SJSA1 (cell line): ENCODE results near the gene TMEM190. TPM values are rescaled to one million over a fixed set of nuclear protein-coding genes. Genes with fewer than 3 reads are reported as not detected.
A peak's percentile ranks its signal among the peaks of the same experiment; 100 is the strongest.
"Not testable (repeated sequence)": the region's sequence is repeated elsewhere in the genome, so short reads cannot be mapped to it uniquely, and the experiment has no call there.

Experiments
- DNase-seq, 2 experiments: peaks; one replicate each; pipeline ENCODE4 v3.0.0-alpha.2; 2015 to 2020; ENCODE audit warnings: low spot score in 2 of 2, low read depth in 1 of 2
- H3K27ac ChIP-seq: fragments of 250-450 bp; sonication (Bioruptor Pico); 2 replicates; pipeline ENCODE4 v1.5.1; 2020; ENCODE audit warnings: mild to moderate bottlenecking, moderate library complexity
- H3K27me3 ChIP-seq: fragments of 250-450 bp; sonication (Bioruptor Pico); replicated peaks from 2 replicates; pipeline ENCODE4 v1.5.1; 2020; ENCODE audit warnings: mild to moderate bottlenecking, moderate library complexity
- H3K36me3 ChIP-seq: fragments of 250-450 bp; sonication (Bioruptor Pico); 2 replicates; pipeline ENCODE4 v1.5.1; 2020; ENCODE audit warnings: mild to moderate bottlenecking
- H3K4me1 ChIP-seq: fragments of 250-450 bp; sonication (Bioruptor Pico); replicated peaks from 2 replicates; pipeline ENCODE4 v1.6.1; 2021; ENCODE audit warnings: mild to moderate bottlenecking
- H3K4me3 ChIP-seq: fragments of 250-450 bp; sonication (Bioruptor Pico); 2 replicates; pipeline ENCODE4 v1.5.1; 2020; ENCODE audit warnings: mild to moderate bottlenecking
- H3K9me3 ChIP-seq: fragments of 250-450 bp; sonication (Bioruptor Pico); replicated peaks from 2 replicates; pipeline ENCODE4 v1.5.1; 2020; ENCODE audit warnings: mild to moderate bottlenecking
- total RNA-seq: library from RNA; depleted of rRNA; stranded (reverse); fragments of >200 nt; shearing (Covaris generic); gene quantifications from 2 replicates; pipeline ENCODE4 v1.2.3, GENCODE V29; 2014

TMEM190 gene
- total RNA-seq, 1 experiment from 2014 or later: not detected

DNA sequence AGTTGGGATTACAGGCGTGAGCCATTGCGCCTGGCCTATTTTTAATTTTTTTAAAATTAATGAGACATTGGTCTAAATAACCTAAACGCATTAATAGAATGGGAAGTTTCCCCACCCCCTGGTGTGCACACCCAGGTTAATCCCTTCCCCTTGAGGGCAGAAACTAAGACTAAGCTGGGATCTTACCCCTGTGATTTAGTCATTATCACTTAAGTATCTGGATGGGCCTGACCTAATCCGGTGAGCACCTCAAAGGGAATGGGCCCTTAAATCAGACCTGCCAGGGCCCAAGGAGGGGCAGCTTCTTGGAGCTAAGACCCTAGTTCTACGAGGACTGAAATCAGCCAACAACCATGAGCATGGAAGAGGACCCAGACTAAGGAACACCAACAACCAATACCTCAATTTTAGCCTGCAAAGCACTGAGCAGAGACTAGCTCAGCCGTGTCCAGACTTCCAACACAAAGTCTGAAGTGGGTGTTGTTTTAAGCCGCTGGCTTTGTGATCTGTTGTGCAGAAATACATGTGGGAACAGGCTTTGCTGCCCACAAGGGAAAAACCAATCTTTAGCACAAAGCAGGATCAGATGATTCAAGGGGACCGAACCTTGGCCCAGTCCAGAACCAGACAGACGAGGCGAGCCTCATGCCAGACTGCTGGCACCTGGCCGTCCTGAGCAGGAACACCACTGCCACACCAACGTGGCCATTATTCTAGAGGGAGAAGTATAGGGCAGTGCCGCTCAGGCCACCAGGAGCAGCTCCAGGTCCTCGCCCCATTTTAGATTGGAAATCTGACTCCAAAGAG, 23.9 kb downstream of the TMEM190 start:
- DNase-seq: no peak
- Histone ChIP-seq H3K27me3 (no peaks in the 10 kb centered on the region), H3K9me3 (no peaks in the 10 kb centered on the region), H3K4me3 (no peak overlapping the region), H3K27ac (no peak overlapping the region), H3K4me1 (peaks cover 26% of the 10 kb centered on the region), H3K36me3 (peaks cover 63% of the 10 kb centered on the region)

DNA sequence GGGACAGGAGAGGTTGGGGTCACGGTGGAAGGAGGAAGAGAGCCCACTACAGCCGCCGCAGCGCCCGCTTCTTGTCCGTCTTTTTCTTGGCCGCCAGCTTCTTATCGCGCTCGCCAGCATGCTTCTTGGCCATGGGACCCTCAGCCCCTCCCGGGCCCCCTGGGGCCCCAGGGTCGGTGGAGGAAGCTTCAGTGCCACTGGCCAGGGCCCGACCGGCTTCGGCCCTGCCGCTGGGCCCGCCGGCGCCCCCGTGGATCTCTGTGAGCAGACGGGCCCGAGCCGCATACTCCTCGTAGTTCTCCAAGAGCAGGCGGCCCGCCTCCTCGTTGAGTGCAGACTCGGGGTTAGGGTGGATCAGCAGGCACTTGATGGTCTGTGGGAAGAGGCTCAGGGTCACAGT, 24.8 kb downstream of the TMEM190 start:
- H3K9me3 ChIP-seq, H3K4me3 ChIP-seq, H3K27ac ChIP-seq, H3K27me3 ChIP-seq, DNase-seq: not testable (repeated sequence)
- H3K4me1 ChIP-seq: peaks cover 35% of the 10 kb centered on the region
- peaks cover 73% of the 10 kb centered on the region for H3K36me3 ChIP-seq

DNA sequence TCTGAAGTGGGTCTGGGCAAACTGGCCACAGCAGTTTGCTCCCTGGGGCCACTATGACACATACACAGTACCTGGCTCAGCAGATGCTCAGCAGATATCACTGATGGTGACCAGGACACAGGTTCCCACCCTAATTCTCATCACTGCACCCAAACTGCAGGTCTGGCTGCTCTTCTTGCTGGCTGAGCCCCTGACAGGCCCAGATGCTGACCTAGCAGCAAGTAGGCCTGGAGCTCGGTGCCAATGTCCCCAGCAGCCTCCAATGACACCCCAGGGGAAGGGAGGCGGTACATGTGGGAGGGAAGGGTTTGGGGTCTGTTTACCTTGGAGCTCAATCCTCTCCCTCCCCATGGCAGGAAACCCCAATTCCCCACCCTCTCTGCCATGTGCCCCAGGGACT, 25.9 kb downstream of the TMEM190 start:
- 0 out of 2 replicates have a peak, but pooled peaks cover 3% of the 10 kb centered on the region for H3K9me3 ChIP-seq
- H3K27ac ChIP-seq: no peak overlapping the region
- H3K4me3 ChIP-seq: no peak overlapping the region
- no peaks in the 10 kb centered on the region for H3K27me3 ChIP-seq
- peaks cover 38% of the 10 kb centered on the region for H3K4me1 ChIP-seq
- peaks cover 84% of the 10 kb centered on the region for H3K36me3 ChIP-seq
- no peak for DNase-seq

DNA sequence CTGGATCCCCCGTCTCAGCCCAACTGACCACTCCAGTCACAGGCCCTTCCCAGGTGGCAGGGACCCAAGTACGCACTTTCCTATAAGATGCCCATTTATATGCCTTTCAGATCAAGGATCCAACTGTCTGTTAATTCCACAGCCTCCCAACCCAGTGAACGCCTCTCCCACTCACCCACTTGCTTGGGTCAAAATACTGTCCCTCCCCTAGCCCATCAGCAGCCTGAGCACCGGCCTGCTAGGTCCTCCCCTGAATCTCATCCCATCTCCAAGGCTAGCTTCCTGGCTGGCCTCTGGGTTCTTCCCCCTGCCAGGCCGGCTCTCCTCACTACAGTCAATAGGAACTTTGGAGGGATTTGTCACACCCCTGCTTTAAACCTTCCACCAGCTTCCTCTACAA, 29.0 kb downstream of the TMEM190 start:
- Histone ChIP-seq H3K27ac (no peak overlapping the region), H3K27me3 (no peaks in the 10 kb centered on the region), H3K4me1 (peaks cover 45% of the 10 kb centered on the region), H3K4me3 (peak overlapping the region; percentile 96), H3K9me3 (peaks cover 6% of the 10 kb centered on the region; the same call in 1 of the 2 replicates), H3K36me3 (peaks cover 70% of the 10 kb centered on the region)
- DNase-seq: no peak

DNA sequence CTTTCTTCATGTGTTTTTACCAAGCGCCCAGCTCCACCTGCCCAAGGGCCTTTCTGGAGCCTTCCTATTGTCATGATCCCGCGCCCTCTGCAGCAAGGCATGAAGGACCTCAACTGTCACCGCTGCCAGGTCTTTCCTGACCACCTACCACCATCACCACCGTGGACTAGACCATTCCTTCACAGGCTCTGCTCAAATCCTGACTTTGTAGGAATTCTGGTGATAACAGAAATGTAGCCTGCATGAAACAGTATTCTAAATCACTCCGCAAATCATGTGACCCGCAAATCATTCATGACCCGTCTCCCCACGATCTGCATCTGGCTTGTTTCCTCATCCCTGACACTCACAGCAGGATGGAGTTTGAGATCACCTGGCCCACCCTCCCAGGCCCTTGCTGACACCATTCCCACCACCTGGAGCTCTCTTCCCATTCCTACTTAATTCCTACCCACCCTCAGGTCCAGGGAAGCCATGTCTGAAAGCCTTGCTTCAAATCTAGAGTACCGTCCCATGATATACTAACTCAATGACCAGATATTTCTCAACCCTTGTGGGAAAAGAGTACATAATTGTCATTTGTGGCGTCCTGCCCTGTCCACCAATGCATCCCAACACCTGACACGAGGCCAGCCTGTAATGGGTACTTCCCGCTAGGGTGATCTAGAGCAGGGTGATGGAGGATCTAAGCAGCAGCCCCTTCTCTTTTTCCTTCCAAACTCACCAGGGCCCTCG, 29.6 kb downstream of the TMEM190 start:
- H3K27me3 ChIP-seq: no peaks in the 10 kb centered on the region
- H3K36me3 ChIP-seq: peaks cover 63% of the 10 kb centered on the region
- H3K4me3 ChIP-seq: peak overlapping the region; percentile 96
- peaks cover 6% of the 10 kb centered on the region; the same call in 1 of the 2 replicates for H3K9me3 ChIP-seq
- peaks cover 45% of the 10 kb centered on the region for H3K4me1 ChIP-seq
- no peak for DNase-seq
- H3K27ac ChIP-seq: no peak overlapping the region; the same call in 1 of the 2 replicates

DNA sequence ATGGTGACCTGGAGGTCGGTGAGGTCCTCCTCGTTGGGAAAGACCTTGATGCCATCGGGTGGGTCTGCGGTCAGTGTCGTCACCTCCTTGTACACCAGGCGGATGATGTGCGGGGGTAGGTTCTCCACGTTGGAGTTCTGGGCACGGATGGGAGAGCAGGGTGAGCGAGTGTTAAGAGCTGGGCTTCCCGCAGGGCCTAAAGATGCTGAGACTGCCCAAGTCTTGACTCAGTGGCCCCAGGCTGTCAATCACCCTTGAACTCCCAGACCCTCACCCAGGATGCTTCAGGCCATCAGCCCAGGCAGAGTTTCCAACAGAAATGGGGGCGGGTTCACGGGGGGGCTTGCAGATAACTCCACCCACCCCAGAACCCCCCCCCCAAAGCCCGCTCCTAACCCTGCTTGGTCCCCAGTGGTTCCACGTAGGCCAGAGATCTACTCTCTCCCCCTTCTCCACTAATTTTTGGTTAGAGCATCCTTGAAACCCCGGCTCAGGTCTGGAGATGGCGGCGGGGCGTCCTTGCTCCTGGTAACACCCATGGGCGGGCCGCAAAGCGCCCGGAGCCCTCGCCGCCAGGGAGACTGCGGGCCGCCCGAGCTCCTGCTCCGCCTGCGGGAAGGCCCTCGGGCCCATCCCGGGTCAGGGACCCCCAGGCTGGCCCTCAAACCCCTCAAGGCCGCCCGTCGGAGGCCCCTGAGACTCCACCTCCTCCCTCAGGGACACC, 30.4 kb downstream of the TMEM190 start:
- Histone ChIP-seq H3K27me3 (no peaks in the 10 kb centered on the region), H3K36me3 (peaks cover 56% of the 10 kb centered on the region), H3K27ac (peak overlapping the region; percentile 100), H3K9me3 (peaks cover 6% of the 10 kb centered on the region; the same call in 1 of the 2 replicates), H3K4me1 (peaks cover 45% of the 10 kb centered on the region), H3K4me3 (peak overlapping the region; percentile 96)
- DNase-seq: no peak

DNA sequence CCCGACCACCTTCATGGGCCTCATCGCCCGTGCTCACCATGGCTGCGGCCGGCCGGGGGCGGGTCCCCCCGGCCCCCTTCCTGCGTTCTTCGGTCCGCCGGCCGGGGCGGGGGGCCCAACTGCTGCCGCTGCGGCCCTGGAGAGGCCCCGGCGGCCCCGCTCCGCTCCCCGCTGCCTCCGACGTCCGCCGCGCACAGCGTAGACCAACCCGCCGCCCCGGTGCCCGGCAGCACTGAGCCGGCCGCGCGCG, 30.8 kb downstream of the TMEM190 start, which contains the start of gene UBE2S:
UBE2S (minus strand) TSS at position 239 of the 250 bp plus-strand sequence; CDS start at position 40, 199 bp downstream.
- Histone ChIP-seq H3K4me1 (peaks cover 41% of the 10 kb centered on the region), H3K36me3 (peaks cover 51% of the 10 kb centered on the region), H3K4me3 (peak within 1 kb of the TSS; percentile 96), H3K27ac (peak within 1 kb of the TSS; percentile 100)
- not testable (repeated sequence) for H3K27me3 ChIP-seq, H3K9me3 ChIP-seq, DNase-seq

DNA sequence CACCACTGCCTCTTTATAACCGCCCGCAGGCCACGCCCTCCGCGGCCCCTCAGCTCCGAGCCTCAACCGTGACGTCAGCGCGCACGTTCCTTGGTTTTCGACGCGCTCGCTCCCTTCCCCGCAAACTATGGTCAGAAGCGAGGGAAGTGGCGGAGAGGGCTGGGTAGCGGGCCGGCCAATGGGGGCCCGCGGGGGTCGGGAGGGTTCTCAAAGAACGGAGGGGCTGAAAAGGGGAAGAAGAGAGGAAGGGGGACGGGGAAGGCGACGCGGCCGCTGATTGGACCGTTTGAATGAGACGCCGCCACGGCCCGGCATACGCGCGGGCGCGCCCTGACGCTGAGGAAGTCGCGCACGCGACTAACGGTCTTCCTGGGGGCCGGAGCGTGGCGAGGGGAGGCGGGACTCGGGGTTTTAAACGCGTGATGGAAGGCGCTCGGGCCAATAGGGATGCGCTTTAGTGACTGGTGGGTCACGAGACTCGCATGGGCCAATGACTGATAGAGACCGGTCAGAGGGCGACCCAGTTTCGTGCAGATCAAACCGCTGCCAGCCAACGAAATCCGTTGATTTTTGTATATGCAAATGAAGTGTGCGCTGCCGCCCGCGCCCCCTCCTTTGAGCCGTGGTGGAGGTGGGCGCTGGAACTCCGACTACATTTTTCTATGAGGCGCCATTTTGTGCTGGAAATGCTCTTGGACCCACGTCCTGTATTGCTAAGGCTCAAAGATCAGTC, 31.3 kb downstream of the TMEM190 start:
- Histone ChIP-seq H3K4me3 (peak overlapping the region; percentile 96), H3K36me3 (peaks cover 46% of the 10 kb centered on the region), H3K9me3 (peaks cover 6% of the 10 kb centered on the region; the same call in 1 of the 2 replicates), H3K27ac (peak overlapping the region; percentile 100), H3K4me1 (peaks cover 38% of the 10 kb centered on the region), H3K27me3 (no peaks in the 10 kb centered on the region)
- peak; percentile 98 to 99 for DNase-seq

DNA sequence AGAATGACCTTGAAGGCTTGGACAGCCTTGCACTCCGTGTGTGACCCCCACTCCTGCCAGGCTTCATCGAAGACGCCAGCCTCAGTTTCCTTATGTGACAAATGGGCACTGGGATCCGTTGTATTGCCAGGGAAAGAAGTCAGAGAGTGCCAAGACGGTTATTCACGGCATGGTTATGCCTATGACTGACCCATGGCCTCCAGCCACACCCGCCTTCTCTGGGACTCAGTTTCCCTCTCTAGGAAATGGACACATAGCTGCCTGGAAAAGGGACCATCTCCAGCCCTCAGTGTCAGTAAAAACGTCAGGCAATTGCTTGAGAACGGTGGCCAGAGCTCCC, 31.9 kb downstream of the TMEM190 start:
- peaks cover 6% of the 10 kb centered on the region; the same call in 1 of the 2 replicates for H3K9me3 ChIP-seq
- H3K27ac ChIP-seq: peak overlapping the region; percentile 100
- H3K4me1 ChIP-seq: peaks cover 34% of the 10 kb centered on the region
- peak overlapping the region; percentile 19 for H3K4me3 ChIP-seq
- DNase-seq: no peak
- no peaks in the 10 kb centered on the region for H3K27me3 ChIP-seq
- peaks cover 41% of the 10 kb centered on the region for H3K36me3 ChIP-seq

DNA sequence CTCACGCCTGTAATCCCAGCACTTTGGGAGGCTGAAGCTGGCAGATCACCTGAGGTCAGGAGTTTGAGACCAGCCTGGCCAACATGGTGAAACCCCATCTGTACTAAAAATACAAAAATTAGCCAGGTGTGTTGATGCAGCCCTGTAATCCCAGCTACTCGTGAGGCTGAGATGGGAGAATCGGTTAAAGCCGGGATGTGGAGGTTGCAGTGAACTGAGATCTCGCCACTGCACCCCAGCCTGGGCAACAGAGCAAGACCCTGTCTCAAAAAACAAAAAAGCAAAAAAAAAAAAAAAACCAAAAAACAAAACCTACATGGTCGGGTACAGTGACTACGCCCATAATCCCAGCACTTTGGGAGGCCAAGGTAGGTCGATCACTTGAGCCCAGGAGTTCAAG, 32.6 kb downstream of the TMEM190 start:
- not testable (repeated sequence) for H3K27ac ChIP-seq, H3K27me3 ChIP-seq, DNase-seq, H3K9me3 ChIP-seq, H3K4me3 ChIP-seq
- H3K4me1 ChIP-seq: peaks cover 30% of the 10 kb centered on the region
- peaks cover 34% of the 10 kb centered on the region for H3K36me3 ChIP-seq

DNA sequence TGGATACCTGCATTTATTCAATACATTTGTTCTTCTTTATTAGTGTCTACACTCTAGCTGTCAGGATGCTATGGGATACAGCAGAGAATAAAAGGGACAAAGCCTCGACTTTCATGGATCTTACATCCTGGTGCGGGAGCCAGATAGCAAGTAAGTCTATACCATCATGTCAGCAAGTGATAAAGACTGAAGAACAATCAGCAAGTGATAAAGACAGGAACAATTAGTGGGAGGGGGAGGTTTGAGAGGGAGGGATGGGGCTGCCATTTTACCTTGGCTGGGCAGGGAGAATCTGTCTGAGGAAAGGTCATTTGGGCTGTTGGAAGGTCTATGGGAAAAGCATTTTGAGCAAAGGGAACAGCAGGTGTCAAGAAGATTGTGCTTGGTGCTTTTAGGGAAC, 33.5 kb downstream of the TMEM190 start:
- Histone ChIP-seq H3K9me3 (peaks cover 6% of the 10 kb centered on the region; the same call in 1 of the 2 replicates), H3K27ac (no peak overlapping the region), H3K36me3 (peaks cover 24% of the 10 kb centered on the region), H3K4me1 (peaks cover 20% of the 10 kb centered on the region), H3K4me3 (no peak overlapping the region), H3K27me3 (no peaks in the 10 kb centered on the region)
- no peak for DNase-seq

DNA sequence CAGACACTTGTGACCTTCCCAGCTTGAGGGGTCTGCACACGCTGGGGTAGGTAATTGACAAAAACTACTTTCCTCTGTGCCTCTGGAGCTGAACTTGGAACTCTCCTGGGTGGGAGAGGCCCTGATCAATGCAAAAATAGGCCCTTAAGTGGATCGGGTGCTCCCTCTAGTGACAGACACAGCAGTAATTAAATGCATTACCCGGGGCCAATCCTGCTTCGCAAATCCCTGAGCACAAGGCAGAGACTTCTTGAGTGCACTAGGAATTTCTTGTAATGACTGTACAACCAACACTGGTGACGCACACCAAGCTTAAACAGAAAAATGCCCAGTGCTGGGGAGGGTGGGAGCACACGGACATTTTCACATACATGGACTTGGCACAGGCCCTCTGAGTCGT, 41.6 kb downstream of the TMEM190 start:
- H3K27ac ChIP-seq: no peak overlapping the region
- H3K27me3 ChIP-seq: peaks cover 7% of the 10 kb centered on the region
- no peaks in the 10 kb centered on the region for H3K9me3 ChIP-seq
- DNase-seq: peak; percentile 67 to 68
- H3K4me3 ChIP-seq: no peak overlapping the region
- H3K4me1 ChIP-seq: no peaks in the 10 kb centered on the region
- no peaks in the 10 kb centered on the region for H3K36me3 ChIP-seq

DNA sequence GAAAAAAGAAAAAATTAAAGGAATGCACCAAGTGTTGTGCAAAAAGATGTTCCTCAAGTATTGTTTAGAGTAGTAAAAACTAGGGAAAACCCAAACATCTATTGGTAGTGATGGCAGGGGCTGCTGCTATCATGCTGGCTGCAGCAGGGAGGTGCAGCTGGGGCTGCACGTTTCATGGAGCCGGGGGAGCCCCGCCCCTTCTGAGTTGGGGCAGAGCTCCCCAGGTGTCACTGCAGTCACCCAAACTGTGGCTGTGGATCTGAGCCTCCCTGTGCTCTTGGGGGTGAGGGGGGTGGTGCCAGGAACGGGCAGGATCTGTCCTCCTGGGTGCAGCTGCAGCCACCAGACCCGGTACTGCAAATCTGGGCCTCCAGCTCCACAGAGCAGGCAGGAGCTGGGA, 42.5 kb downstream of the TMEM190 start:
- peaks cover 13% of the 10 kb centered on the region for H3K27me3 ChIP-seq
- DNase-seq: no peak
- H3K4me3 ChIP-seq: no peak overlapping the region
- no peaks in the 10 kb centered on the region for H3K36me3 ChIP-seq
- H3K27ac ChIP-seq: no peak overlapping the region
- no peaks in the 10 kb centered on the region for H3K9me3 ChIP-seq
- no peaks in the 10 kb centered on the region for H3K4me1 ChIP-seq
